ENCODE results near the gene LGMN.
"Not testable (repeated sequence)": the region's sequence is repeated elsewhere in the genome, so short reads cannot be mapped to it uniquely, and the experiment has no call there.

Gene LGMN

GRCh38 chr14:92774572-92774971 lies 26.1 kb upstream of the LGMN start:
- DNase-seq (ENCODE audit: low read depth, low spot score): no peak
- in situ Hi-C loops (cut with HindIII; ENCODE audit: low sequenced_read_pairs): no loop called here
- no peak for TF ChIP-seq CTCF (IDR thresholded peaks at IDR 0.05; ENCODE audit: low read depth, low read length)
- H3K4me3 ChIP-seq (ENCODE audit: low read depth, low read length): no peak overlapping the region

GRCh38 chr14:92770484-92770883 lies 22.1 kb upstream of the LGMN start:
- no peak overlapping the region for H3K4me3 ChIP-seq (ENCODE audit: low read depth, low read length)
- DNase-seq (ENCODE audit: low read depth, low spot score): no peak
- in situ Hi-C loops (cut with HindIII; ENCODE audit: low sequenced_read_pairs): no loop called here
- no peak for TF ChIP-seq CTCF (IDR thresholded peaks at IDR 0.05; ENCODE audit: low read depth, low read length)

DNA sequence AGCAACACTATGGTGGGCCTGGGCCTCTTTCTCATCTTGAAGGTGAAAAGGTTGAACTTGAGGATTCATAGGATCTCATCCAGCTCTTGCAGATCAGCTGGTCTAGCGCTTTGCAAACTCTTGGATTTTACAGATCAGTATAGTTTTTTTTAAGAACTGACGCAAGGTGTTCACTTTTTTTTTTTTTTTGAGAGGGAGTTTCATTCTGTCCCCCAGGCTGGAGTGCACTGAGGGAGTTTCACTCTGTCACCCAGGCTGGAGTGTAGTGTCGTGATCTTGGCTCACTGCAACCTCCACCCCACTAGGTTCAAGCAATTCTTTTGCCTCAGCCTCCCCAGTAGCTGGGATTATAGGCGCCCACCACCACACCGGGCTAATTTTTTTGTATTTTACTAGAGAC lies 20.4 kb upstream of the LGMN start:
- DNase-seq (ENCODE audit: low read depth, low spot score): no peak
- H3K4me3 ChIP-seq (ENCODE audit: low read depth, low read length): no peak overlapping the region
- in situ Hi-C loops (cut with HindIII; ENCODE audit: low sequenced_read_pairs): no loop called here
- no peak for TF ChIP-seq CTCF (IDR thresholded peaks at IDR 0.05; ENCODE audit: low read depth, low read length)

DNA sequence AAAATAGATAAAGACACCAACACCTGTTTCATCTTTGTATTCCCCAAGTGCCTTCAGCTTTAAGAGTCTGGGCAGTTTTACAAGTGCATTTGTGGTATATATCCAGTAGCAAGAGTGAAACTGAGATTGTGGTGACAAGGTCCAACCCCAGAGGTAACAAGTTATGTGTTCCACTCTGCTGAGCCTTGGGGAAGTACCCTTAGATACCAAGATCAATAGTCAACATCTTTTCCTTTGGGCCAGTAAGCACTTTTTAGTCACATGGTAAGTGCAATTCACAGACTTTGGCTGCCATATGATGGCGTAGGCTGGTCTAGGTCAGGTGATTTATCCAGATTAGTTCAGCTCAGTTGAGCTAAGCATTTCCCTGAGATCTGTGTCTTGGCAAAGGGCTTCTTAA lies 19.8 kb upstream of the LGMN start:
- in situ Hi-C loops (cut with HindIII; ENCODE audit: low sequenced_read_pairs); DNase-seq (ENCODE audit: low read depth, low spot score); H3K4me3 ChIP-seq (ENCODE audit: low read depth, low read length): not testable (repeated sequence)

DNA sequence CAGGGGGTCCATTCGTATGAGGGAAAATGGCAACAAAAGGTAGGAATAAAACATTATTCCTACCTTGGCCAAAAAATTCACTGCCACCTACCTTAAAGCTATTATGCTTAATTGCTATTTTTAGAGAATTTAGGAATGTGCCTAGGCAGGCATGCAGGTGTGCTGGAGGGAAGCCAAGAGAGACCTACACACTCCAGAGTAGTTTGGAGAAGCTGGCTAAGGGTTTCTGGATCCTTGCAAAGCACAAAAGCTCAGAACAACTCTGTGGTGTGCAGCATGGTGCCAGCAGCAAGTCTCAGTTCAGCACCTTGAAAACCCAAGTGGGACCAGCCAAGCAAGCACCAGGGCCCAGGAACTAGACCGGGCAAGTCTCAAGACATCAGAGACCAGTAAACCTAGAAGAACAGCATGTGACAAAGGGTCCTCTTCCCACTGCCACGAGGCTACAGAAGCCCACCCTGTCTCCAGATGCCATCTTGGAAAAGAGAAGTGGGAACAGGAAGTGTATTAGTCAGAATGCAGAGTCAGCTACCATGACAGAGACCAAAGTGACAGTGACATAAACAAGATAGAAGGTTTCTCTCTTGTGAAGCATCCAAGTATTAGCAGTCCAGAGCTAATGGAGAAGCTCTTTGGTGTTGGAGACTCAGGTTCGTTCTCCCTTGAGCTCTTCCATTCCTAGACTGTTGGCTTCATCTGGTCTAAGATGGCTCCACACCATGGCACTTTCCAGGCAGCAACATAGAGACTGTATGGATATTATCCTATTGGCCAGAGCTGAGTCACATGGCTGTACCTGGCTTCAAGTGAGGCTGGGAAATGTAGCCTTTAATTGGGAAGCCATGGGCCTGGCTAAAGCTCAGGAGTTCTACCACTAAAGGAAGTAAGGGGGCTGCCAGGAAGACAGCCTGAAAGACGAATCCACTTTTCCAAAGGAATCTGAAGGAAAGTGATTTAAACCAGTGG lies 15.5 kb upstream of the LGMN start:
- H3K4me3 ChIP-seq (ENCODE audit: low read depth, low read length); in situ Hi-C loops (cut with HindIII; ENCODE audit: low sequenced_read_pairs); DNase-seq (ENCODE audit: low read depth, low spot score): not testable (repeated sequence)

DNA sequence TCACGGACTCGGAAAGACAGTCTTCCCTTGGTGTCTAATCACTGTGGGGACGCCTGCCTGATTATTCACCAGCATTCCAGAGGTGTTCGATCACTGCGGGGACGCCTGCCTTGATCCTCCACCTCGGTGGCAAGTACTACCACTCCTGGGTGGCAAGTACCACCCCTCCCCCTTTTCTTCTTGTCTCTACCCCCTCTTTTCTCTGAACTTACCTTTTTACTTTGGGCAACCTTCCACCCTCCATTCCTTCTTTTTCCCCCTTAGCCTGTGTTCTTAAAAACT lies 12.0 kb upstream of the LGMN start:
- in situ Hi-C loops (cut with HindIII; ENCODE audit: low sequenced_read_pairs): no loop called here
- no peak for DNase-seq (ENCODE audit: low read depth, low spot score)
- TF ChIP-seq CTCF (IDR thresholded peaks at IDR 0.05; ENCODE audit: low read depth, low read length): no peak
- H3K4me3 ChIP-seq (ENCODE audit: low read depth, low read length): no peak overlapping the region

DNA sequence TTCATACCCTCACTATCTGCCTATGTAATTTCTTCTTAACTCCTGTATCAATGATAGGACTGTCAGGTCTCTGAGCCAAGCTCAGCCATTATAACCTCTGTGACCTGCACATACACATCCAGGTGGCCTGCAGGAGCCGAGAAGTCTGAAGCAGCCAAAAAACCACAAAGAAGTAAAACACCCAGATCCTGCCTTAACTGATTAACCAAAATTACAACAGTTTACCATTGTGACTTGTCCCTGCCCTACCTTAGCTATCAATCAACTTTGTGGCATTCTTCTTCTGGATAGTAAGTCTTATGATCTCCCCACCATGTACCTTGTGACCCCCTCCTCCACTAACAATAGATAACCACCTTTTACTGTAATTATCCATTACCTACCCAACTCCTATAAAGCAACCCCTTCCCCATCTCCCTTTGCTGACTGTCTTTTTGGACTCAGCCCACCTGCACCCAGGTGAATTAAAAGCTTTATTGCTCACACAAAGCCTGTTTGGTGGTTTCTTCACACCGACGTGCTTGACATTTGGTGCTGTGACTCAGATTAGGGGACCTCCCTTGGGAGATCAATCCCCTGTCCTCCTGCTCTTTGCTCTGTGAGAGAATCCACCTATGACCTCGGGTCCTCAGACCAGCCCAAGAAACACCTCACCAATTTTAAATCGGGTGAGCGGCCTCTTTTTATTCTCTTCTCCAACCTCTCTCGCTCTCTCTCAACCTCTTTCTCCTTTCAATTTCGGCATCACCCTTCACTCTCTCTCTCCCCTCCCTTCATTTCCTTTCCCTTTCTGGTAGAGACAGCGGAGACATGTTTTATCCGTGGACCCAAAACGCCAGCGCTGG lies 11.5 kb upstream of the LGMN start:
- in situ Hi-C loops (cut with HindIII; ENCODE audit: low sequenced_read_pairs): no loop called here
- H3K4me3 ChIP-seq (ENCODE audit: low read depth, low read length): no peak overlapping the region
- no peak for TF ChIP-seq CTCF (IDR thresholded peaks at IDR 0.05; ENCODE audit: low read depth, low read length)
- DNase-seq (ENCODE audit: low read depth, low spot score): no peak

Data from astrocyte of the spinal cord (primary cell).